Naive thymus-derived CD8-positive, alpha-beta T cell (primary cell): ENCODE data around the gene RNF207. TPM values are rescaled to one million over a fixed set of nuclear protein-coding genes. Genes with fewer than 3 reads are reported as not detected.

ENCODE experiments used
- ATAC-seq, 2 donors: fragments of 150-1000 bp; cut with Tn5 transposase in 1 of 2; sonication (Bioruptor Pico), chemical (Tn5 transposase) in 1 of 2; 1 replicate in 1 of 2; 2 replicates in 1 of 2; pipeline ENCODE4 v1.10.0; 2021; ENCODE audit warnings: mild to moderate bottlenecking in 2 of 2, moderate library complexity in 2 of 2
- POLR2A ChIA-PET: fragments of 350-600 bp; sonication (Branson Sonifier 250); formaldehyde crosslinking; loops from one replicate; lab custom pipeline; 2021; ENCODE audit warnings: antibody characterized with exemption; lab: Charles Lee
- DNase-seq, 10 donors: peaks; one replicate each; pipeline versions ENCODE4 v3.0.0 to v3.0.0-alpha.2; 2020 to 2022
- H3K27ac Mint-ChIP-seq, 10 donors: one replicate each; pipeline ENCODE4 v1.8.0; 2020 to 2022; ENCODE audit warnings: mild to moderate bottlenecking in 10 of 10, mixed read lengths in 10 of 10, moderate library complexity in 4 of 10, inconsistent platforms in 1 of 10
- H3K27me3 Mint-ChIP-seq, 5 donors: one replicate each; pipeline ENCODE4 v1.8.0; 2021 to 2022; ENCODE audit warnings: mixed read lengths in 5 of 5
- H3K36me3 Mint-ChIP-seq, 3 donors: one replicate each; pipeline ENCODE4 v1.8.0; 2020 to 2022; ENCODE audit warnings: mixed read lengths in 3 of 3, mild to moderate bottlenecking in 2 of 3, inconsistent platforms in 1 of 3
- H3K4me1 Mint-ChIP-seq, 4 donors: one replicate each; pipeline ENCODE4 v1.8.0; 2021 to 2022; ENCODE audit warnings: mixed read lengths in 4 of 4
- H3K4me3 Mint-ChIP-seq, 10 donors: one replicate each; pipeline ENCODE4 v1.8.0; 2020 to 2022; ENCODE audit warnings: mild to moderate bottlenecking in 10 of 10, mixed read lengths in 10 of 10, moderate library complexity in 6 of 10, inconsistent platforms in 1 of 10
- H3K9me3 Mint-ChIP-seq, 9 donors: one replicate each; pipeline ENCODE4 v1.8.0; 2020 to 2022; ENCODE audit warnings: mixed read lengths in 9 of 9, mild to moderate bottlenecking in 3 of 9, inconsistent platforms in 1 of 9, moderate library complexity in 1 of 9
- polyA plus RNA-seq, 3 donors: library from polyadenylated mRNA; unstranded; fragments of 300-500 nt; fragmentation: Illumina TruSeq; gene quantifications; one replicate each; pipeline ENCODE4 v1.2.3, GENCODE V29; 2021
- total RNA-seq, 8 experiments: library from RNA in 2 of 8; stranded (reverse) in 2 of 8; gene quantifications; one replicate each; pipeline ENCODE4 v1.2.3 and lab custom pipeline; 2021 to 2026

Gene RNF207
- total and polyA plus RNA-seq, 5 experiments from 2014 or later = 0.36 to 0.47 TPM; not detected in 3

DNA sequence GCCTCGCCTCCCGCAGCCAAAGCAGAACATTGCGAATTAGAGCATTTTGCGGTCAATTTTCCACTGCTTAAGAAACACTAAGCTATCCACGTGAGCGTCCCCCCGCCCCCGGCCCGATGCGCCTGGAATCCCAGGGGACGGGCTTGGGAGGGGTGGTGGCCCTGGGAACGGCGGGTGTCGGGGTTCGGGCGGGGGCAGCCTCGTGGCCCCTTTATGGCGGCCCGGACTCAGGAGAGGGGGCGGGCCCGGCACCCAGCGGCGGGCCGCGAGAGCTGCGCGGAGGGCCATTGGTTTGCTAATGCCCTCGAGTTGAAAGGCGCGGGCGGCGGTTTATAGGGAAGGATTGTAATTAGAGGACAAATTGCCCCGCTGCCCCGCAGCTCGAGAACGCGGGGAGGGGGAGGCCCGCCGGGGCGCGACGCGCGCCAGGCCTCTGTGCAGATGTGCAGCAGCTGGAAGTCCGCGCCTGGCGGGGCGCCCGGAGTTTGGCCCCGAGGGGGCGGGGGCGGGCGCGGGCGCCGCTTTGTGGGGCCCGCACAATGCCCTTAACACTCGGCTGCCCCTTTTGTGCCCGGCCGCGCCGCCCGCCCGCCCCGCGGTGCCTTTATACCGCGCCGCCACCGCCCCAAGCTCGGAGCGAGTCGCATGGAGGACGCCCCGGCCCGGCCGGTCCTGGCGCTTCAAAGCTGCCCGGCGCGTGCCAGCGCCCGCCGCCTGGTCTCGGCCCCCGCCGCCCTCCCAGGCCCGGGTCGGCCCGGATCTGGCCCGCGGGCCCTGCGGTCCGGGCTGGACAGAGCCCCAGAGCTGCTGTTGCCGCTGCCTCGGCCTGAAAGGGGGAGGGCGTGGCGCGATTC lies 36.2 kb downstream of the RNF207 start:
- POLR2A ChIA-PET = interaction anchor here (0.5 kb wide), 1 partner anchor 11 kb away, joined by 3 read pairs; no protein-coding TSS in a partner anchor
- Mint-ChIP-seq H3K9me3 (peaks cover 0 to 3% (median 0%) of the 10 kb centered on the region in 9 donors), H3K36me3 (peaks cover 0 to 4% (median 2%) of the 10 kb centered on the region in 3 donors), H3K4me1 (peaks cover 9 to 18% (median 16%) of the 10 kb centered on the region in 4 donors), H3K4me3 (peak overlapping the region in 1 of 10 donors; percentile 22), H3K27ac (no peak overlapping the region), H3K27me3 (peaks cover 22 to 63% (median 34%) of the 10 kb centered on the region in 5 donors)
- ATAC-seq (no peak), DNase-seq (no peak)

DNA sequence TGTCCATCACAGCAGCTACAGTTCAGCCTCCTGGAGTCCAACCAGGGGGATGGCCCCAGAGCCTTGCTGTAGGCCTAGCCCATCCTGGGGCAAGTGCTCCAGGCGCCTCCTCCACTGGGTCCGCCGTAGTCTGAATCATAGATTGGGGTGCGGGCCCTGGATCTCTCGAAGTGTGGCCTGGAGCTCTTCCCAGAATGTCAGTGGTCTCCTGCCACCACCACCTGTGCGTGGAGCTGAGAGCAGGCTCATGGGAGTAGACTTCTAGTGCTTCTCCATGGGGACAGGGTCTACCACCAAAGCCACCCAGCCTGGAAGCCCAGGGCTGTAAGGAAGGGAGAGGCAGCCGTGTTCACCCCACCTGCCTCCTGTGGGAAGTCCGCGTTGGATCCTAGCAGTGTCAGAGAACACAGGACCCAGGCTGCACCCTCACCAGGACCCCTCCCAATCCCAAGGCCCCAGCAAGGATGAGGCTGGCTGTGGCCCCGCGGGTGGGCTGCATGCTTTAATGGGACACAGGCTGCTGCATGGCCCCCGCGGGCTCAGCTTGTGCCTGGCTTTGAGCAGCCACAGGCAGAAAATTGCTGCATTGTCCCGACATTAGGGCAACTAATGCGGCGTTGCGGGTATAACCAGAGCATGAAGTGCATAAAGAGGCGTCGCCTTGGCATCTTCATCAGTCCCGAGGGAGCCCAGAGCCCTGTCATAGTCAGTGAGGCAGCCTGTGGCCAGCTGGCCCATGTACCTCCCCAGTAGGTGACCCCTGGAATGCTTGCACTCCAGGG lies 37.3 kb downstream of the RNF207 start:
- Mint-ChIP-seq H3K4me3 (no peak overlapping the region), H3K27me3 (peaks cover 26 to 74% (median 37%) of the 10 kb centered on the region in 5 donors), H3K36me3 (peaks cover 0 to 4% (median 2%) of the 10 kb centered on the region in 3 donors), H3K9me3 (peaks cover 0 to 3% (median 0%) of the 10 kb centered on the region in 9 donors), H3K4me1 (peaks cover 9 to 18% (median 16%) of the 10 kb centered on the region in 4 donors), H3K27ac (no peak overlapping the region)
- DNase-seq (no peak), ATAC-seq (no peak)
- POLR2A ChIA-PET = no interaction called here

DNA sequence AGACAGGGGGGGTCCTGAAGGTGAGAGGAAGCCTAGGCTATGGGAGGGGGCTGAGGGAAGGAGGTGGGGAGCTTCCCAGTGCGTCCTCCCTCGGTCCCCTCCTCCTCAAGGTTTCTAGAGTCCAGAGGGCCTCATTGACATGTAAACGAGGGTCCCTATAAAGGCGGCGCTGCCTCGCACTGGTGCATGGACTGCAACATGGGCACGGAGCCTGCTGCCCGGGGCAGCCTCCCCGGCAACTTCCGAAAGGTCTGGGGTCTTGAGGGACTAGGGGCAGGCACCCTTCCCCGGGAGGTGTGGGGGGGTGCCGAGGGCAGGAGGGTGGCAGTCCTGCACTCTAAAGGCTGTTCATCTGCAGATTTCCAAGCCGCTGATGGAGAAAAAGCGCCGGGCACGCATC lies 38.1 kb downstream of the RNF207 start, which contains the start of gene HES3:
Gene HES3, plus strand, starts transcription at position 187 of the 400 bp plus-strand sequence. Its CDS starts 187 bp downstream, at position 374.
- H3K9me3 Mint-ChIP-seq = peaks cover 0 to 3% (median 0%) of the 10 kb centered on the region in 9 donors
- H3K4me3 Mint-ChIP-seq = peak within 1 kb of the TSS in 1 of 10 donors; percentile 48
- POLR2A ChIA-PET = no interaction called here
- peaks cover 24 to 74% (median 37%) of the 10 kb centered on the region in 5 donors for H3K27me3 Mint-ChIP-seq
- ATAC-seq = no peak
- peak within 1 kb of the TSS in 1 of 10 donors; percentile 29 for H3K27ac Mint-ChIP-seq
- peaks cover 9 to 21% (median 18%) of the 10 kb centered on the region in 4 donors for H3K4me1 Mint-ChIP-seq
- no peak for DNase-seq
- peaks cover 0 to 4% (median 2%) of the 10 kb centered on the region in 3 donors for H3K36me3 Mint-ChIP-seq

- Mint-ChIP-seq H3K36me3 (peaks cover 0 to 4% (median 2%) of the 10 kb centered on the region in 3 donors), H3K4me1 (peaks cover 9 to 21% (median 18%) of the 10 kb centered on the region in 4 donors), H3K27ac (peak overlapping the region in 1 of 10 donors; percentile 29), H3K9me3 (peaks cover 0 to 3% (median 0%) of the 10 kb centered on the region in 9 donors), H3K27me3 (peaks cover 22 to 69% (median 32%) of the 10 kb centered on the region in 5 donors), H3K4me3 (peak overlapping the region in 1 of 10 donors; percentile 48)
- ATAC-seq = no peak
- no peak for DNase-seq
- POLR2A ChIA-PET = no interaction called here
These were observed 38.6 kb downstream of the RNF207 start for GRCh38 chr1:6244401-6245049.

GRCh38 chr1:6245086-6245868 lies 39.4 kb downstream of the RNF207 start:
- Mint-ChIP-seq H3K9me3 (peaks cover 0 to 3% (median 0%) of the 10 kb centered on the region in 9 donors), H3K27ac (no peak overlapping the region), H3K4me3 (peak overlapping the region in 2 of 10 donors; percentile 7 to 64), H3K4me1 (peaks cover 9 to 21% (median 18%) of the 10 kb centered on the region in 4 donors), H3K36me3 (peaks cover 0 to 4% (median 2%) of the 10 kb centered on the region in 3 donors), H3K27me3 (peaks cover 20 to 66% (median 29%) of the 10 kb centered on the region in 5 donors)
- POLR2A ChIA-PET = interaction anchor here (1.0 kb wide), 1 partner anchor 149 kb away, joined by 3 read pairs; the partner anchor contains the start of gene ACOT7
- peak; percentile 60 to 90 (median 76) for DNase-seq
- peak; percentile 75 to 84 for ATAC-seq

DNA sequence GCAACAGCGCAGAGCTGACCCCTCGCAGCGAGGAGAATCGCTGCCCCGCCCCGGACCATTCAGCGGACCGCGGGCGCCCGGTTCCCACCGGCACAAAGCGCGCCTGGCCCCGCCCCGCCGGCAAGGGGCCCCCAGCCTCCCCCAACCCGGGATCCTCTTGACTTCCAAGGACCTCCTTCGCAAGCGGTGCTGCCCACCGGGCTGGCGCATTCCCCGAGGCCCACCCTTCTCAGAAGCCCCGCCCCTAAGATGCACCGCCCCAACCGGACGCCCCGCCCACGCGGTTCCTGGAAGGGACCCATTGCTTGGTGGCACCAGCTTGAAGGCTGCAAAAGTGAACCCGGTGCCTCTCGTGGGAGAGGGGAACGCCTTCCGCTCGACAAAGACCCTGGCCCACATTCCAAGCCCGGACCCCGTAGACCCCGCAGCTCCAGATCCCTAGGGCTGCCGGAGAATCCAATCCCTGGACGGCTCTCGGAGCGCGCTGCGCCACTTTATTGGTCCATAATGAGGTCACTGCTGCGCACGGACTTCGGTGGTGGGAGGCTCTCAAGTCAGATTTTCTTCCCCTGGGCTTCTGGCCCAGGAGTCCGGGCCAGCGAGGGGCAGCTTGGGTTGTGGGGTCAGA lies 40.1 kb downstream of the RNF207 start:
- DNase-seq (peak in 9 of 10 donors; percentile 15 to 75 (median 34)), ATAC-seq (no peak)
- Mint-ChIP-seq H3K4me3 (peak overlapping the region in 3 of 10 donors; percentile 20 to 74 (median 64)), H3K27ac (peak overlapping the region in 1 of 10 donors; percentile 92), H3K9me3 (peaks cover 0 to 3% (median 0%) of the 10 kb centered on the region in 9 donors), H3K4me1 (peaks cover 9 to 21% (median 18%) of the 10 kb centered on the region in 4 donors), H3K36me3 (peaks cover 0 to 4% (median 2%) of the 10 kb centered on the region in 3 donors), H3K27me3 (peaks cover 18 to 68% (median 29%) of the 10 kb centered on the region in 5 donors)
- POLR2A ChIA-PET = interaction anchor here (0.8 to 1.0 kb wide), 2 partner anchors 14 to 148 kb away, joined by 3 to 4 read pairs; partner anchors contain the start of genes ACOT7 and GPR153

DNA sequence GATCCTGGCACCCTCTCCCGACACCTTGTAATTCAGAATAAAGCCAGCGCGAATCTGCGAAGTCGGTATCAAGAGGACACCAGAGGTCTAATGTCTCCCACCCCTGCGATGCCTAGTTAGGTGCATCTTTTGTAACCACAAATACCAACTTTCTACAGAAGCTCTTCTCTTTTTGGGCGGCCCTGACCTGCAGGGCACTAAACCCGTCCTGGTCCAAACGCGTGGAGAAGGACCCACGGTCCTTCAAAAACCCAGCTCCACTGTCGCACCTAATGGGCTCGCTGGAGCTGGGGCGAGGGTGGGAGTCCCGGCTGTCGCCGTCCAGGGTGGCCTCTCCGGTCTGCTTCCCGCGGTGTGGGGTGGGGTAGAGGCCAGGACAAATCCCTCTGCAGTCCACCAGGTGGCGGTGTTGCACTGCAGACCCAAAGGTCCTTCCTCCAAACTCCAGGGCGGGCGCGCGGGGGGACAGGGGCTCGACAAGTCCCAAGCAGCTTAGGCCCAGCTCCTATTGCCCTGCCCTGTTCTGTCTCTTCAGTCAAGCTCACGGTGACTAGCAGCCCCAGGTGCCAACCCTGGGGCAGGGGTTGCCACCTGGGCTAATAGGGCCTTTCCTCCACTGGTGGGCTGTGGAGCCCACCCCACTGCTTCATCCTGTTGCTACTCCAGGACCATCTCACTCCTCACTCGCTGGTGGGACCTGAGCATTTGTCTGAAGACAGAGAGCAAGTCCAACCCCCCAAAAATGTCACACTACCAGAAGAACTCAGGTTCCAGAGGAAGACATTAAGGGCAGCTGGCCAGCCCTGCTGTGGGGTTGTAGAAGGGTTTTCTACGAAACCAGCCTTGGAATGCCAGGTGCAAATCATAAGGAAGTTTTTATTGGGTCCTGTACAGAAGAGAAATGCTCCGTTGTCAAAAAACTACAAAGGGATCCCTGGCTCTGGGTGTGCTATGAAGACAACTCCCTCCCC lies 40.9 kb downstream of the RNF207 start:
- Mint-ChIP-seq H3K9me3 (no peaks in the 10 kb centered on the region), H3K4me3 (peak overlapping the region in 8 of 10 donors; percentile 60 to 80 (median 70)), H3K4me1 (peaks cover 3 to 14% (median 12%) of the 10 kb centered on the region in 4 donors), H3K36me3 (peaks cover 0 to 3% (median 2%) of the 10 kb centered on the region in 3 donors), H3K27ac (peak overlapping the region in 1 of 10 donors; percentile 92), H3K27me3 (peaks cover 10 to 65% (median 24%) of the 10 kb centered on the region in 5 donors)
- DNase-seq (peak; percentile 63 to 87 (median 78)), ATAC-seq (peak; percentile 76 to 79)
- POLR2A ChIA-PET = interaction anchor here (0.8 to 1.0 kb wide), 2 partner anchors 14 to 147 kb away, joined by 3 to 4 read pairs; partner anchors contain the start of genes ACOT7 and GPR153

DNA sequence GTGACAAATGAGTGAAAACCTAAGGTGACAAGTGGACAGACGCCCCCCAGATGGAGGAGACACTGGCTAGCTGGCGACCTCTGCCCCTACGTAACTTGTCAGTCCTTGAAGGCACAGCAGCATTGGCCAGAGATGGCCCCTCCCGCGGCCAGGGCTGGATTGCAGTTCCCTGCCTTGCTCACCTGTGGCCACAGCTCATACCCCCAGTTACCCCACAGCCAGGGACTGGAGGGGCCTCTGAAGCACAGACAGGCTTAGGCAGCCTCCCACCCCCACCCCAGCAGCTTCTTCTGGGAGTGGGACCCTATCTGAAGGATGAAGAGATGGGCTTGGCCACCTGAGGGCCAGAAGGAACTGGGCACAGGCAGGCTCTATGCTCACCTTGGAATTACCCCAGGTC lies 41.7 kb downstream of the RNF207 start:
- Mint-ChIP-seq H3K27me3 (peaks cover 10 to 68% (median 24%) of the 10 kb centered on the region in 5 donors), H3K9me3 (no peaks in the 10 kb centered on the region), H3K4me3 (peak overlapping the region in 1 of 10 donors; percentile 45), H3K27ac (no peak overlapping the region), H3K36me3 (peaks cover 0 to 3% (median 2%) of the 10 kb centered on the region in 3 donors), H3K4me1 (peaks cover 3 to 13% (median 11%) of the 10 kb centered on the region in 4 donors)
- POLR2A ChIA-PET = interaction anchor here (0.5 kb wide), 1 partner anchor 45 kb away, joined by 3 read pairs; no protein-coding TSS in a partner anchor
- ATAC-seq (no peak), DNase-seq (no peak)

GRCh38 chr1:6248161-6248776 lies 42.4 kb downstream of the RNF207 start:
- H3K36me3 Mint-ChIP-seq = peaks cover 0 to 3% (median 2%) of the 10 kb centered on the region in 3 donors
- no peaks in the 10 kb centered on the region for H3K9me3 Mint-ChIP-seq
- peaks cover 10 to 64% (median 24%) of the 10 kb centered on the region in 5 donors for H3K27me3 Mint-ChIP-seq
- peaks cover 3 to 13% (median 11%) of the 10 kb centered on the region in 4 donors for H3K4me1 Mint-ChIP-seq
- DNase-seq (no peak), ATAC-seq (no peak)
- peak overlapping the region in 4 of 10 donors; percentile 11 to 32 (median 20) for H3K4me3 Mint-ChIP-seq
- POLR2A ChIA-PET = interaction anchor here (0.5 kb wide), 1 partner anchor 45 kb away, joined by 3 read pairs; no protein-coding TSS in a partner anchor
- H3K27ac Mint-ChIP-seq = no peak overlapping the region
